WERI-Rb-1 (cell line): ENCODE measurements around the gene PITRM1.

Source experiments
- DNase-seq: peaks from one replicate; pipeline ENCODE4 v3.0.0-alpha.2; 2020
- H3K27ac ChIP-seq: fragments of 250-450 bp; sonication (Bioruptor Pico); 2 replicates; pipeline ENCODE4 v1.5.1; 2020; ENCODE audit warnings: mild to moderate bottlenecking, moderate library complexity
- H3K27me3 ChIP-seq: fragments of 250-450 bp; sonication (Bioruptor Pico); 2 replicates; pipeline ENCODE4 v1.5.1; 2021; ENCODE audit warnings: mild to moderate bottlenecking, low read depth, moderate library complexity; ENCODE audit not compliant: insufficient read depth, severe bottlenecking
- H3K36me3 ChIP-seq: fragments of 250-450 bp; sonication (Bioruptor Pico); 2 replicates; pipeline ENCODE4 v1.5.1; 2020; ENCODE audit warnings: mild to moderate bottlenecking, moderate library complexity
- H3K4me3 ChIP-seq: 2 replicates; pipeline ENCODE4 v1.5.1; 2011; ENCODE audit warnings: low read depth, mild to moderate bottlenecking, control low read depth, low read length
- H3K9me3 ChIP-seq: fragments of 250-450 bp; sonication (Bioruptor Pico); 2 replicates; pipeline ENCODE4 v1.5.1; 2021; ENCODE audit warnings: mild to moderate bottlenecking, moderate library complexity; ENCODE audit not compliant: severe bottlenecking
- CTCF ChIP-seq: IDR thresholded peaks from 2 replicates; pipeline ENCODE4 v1.5.1; 2011; ENCODE audit warnings: low read depth, mild to moderate bottlenecking, control low read depth, inconsistent platforms, low read length

The PITRM1 gene

DNA sequence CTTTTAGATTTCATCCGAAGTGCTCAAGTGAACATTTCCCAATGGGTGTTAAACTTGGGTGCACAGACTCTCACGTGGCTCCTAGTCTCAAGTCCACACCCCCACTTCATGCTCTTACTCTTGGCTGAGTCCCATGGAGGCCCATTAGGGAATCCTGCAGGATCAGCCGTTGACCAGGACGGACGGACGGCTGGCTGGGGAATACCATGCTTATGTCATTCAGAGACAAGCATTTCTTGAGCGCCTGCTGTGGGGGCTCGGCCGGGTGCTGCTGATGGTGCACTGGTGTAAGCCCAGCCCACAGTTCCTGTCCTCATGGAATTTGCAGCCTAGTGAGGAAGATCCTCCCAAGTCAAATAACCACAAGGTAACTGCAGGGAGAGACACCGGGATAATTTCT is 44.7 kb downstream of the PITRM1 start:
- TF ChIP-seq CTCF = no peak
- H3K36me3 ChIP-seq = peaks cover 10% of the 10 kb centered on the region; the same call in 1 of the 2 replicates

GRCh38 chr10:3126741-3127346 is 45.7 kb downstream of the PITRM1 start:
- DNase-seq = peak; percentile 88
- TF ChIP-seq CTCF = no peak
- Histone ChIP-seq H3K9me3 (no peaks in the 10 kb centered on the region), H3K36me3 (no peaks in the 10 kb centered on the region; the same call in 1 of the 2 replicates), H3K27ac (peak overlapping the region; percentile 92), H3K27me3 (no peaks in the 10 kb centered on the region), H3K4me3 (peak overlapping the region; percentile 12; the same call in 1 of the 2 replicates)

More for the DNA sequence above, 44.7 kb downstream of the PITRM1 start:
- no peaks in the 10 kb centered on the region for H3K27me3 ChIP-seq
- H3K4me3 ChIP-seq = no peak overlapping the region
- DNase-seq = peak; percentile 41
- H3K9me3 ChIP-seq = no peaks in the 10 kb centered on the region
- H3K27ac ChIP-seq = peak overlapping the region; percentile 92

DNA sequence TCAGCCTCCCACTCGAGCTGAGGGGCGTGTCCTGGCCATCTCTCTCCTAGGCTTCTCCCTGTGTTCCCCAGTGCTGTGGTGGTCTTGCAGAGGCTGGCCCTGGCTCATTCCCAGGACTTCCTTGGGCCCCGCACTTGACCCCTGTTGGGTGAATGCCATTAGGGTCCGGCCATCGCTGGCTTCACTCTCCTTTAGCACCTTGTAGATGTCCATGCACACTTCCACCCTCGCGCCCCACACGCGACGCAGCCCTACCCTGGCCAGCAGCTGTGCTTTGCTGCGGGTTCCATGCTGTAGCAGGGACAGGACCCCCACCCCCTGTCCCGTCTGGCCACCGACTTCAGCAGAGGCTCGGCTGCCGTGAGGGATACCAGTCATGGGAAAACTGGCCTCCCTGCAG is 46.3 kb downstream of the PITRM1 start:
- TF ChIP-seq CTCF = no peak
- H3K4me3 ChIP-seq = 0 out of 2 replicates have a peak overlapping the region, but pooled peaks have one; percentile 12
- H3K9me3 ChIP-seq = no peaks in the 10 kb centered on the region
- H3K27ac ChIP-seq = peak overlapping the region; percentile 92
- DNase-seq = no peak
- H3K36me3 ChIP-seq = no peaks in the 10 kb centered on the region; the same call in 1 of the 2 replicates
- H3K27me3 ChIP-seq = no peaks in the 10 kb centered on the region

- Histone ChIP-seq H3K27ac (peak overlapping the region; percentile 92), H3K36me3 (no peaks in the 10 kb centered on the region; the same call in 1 of the 2 replicates), H3K9me3 (no peaks in the 10 kb centered on the region), H3K4me3 (no peak overlapping the region), H3K27me3 (no peaks in the 10 kb centered on the region)
- DNase-seq = no peak
- TF ChIP-seq CTCF = no peak
Observed at GRCh38 chr10:3125527-3126170, 46.9 kb downstream of the PITRM1 start.

GRCh38 chr10:3124412-3125175 is 48.0 kb downstream of the PITRM1 start:
- Histone ChIP-seq H3K27ac (no peak overlapping the region), H3K36me3 (no peaks in the 10 kb centered on the region)

More at GRCh38 chr10:3124412-3125175, 48.0 kb downstream of the PITRM1 start:
- no peak for DNase-seq
- Histone ChIP-seq H3K9me3 (no peaks in the 10 kb centered on the region), H3K27me3 (no peaks in the 10 kb centered on the region), H3K4me3 (no peak overlapping the region)
- TF ChIP-seq CTCF = no peak
